Effector memory CD8-positive, alpha-beta T cell (primary cell): ENCODE data around the gene PIGC.
A peak's percentile ranks its signal among the peaks of the same experiment; 100 is the strongest.

ENCODE experiments used
- ATAC-seq: fragments of 150-1000 bp; cut with Tn5 transposase; replicated peaks from 2 replicates; pipeline ENCODE4 v1.10.0; 2021; ENCODE audit warnings: mild to moderate bottlenecking, moderate library complexity
- DNase-seq, 3 experiments: peaks; one replicate each; pipeline ENCODE4 v3.0.0; 2021
- H3K27ac Mint-ChIP-seq, 2 donors: one replicate each; pipeline ENCODE4 v1.8.0; 2022; ENCODE audit warnings: mild to moderate bottlenecking in 2 of 2, mixed read lengths in 2 of 2, moderate library complexity in 2 of 2
- H3K27me3 Mint-ChIP-seq, 2 donors: one replicate each; pipeline ENCODE4 v1.8.0; 2022; ENCODE audit warnings: mixed read lengths in 2 of 2
- H3K36me3 Mint-ChIP-seq: one replicate; pipeline ENCODE4 v1.8.0; 2022; ENCODE audit warnings: mild to moderate bottlenecking, moderate library complexity, mixed read lengths; ENCODE audit not compliant: insufficient read depth
- H3K4me1 Mint-ChIP-seq, 2 donors: one replicate each; pipeline ENCODE4 v1.8.0; 2022; ENCODE audit warnings: low read depth in 2 of 2, mixed read lengths in 2 of 2
- H3K4me3 Mint-ChIP-seq, 2 donors: one replicate each; pipeline ENCODE4 v1.8.0; 2022; ENCODE audit warnings: mild to moderate bottlenecking in 2 of 2, mixed read lengths in 2 of 2, moderate library complexity in 2 of 2
- H3K9me3 Mint-ChIP-seq, 2 donors: one replicate each; pipeline ENCODE4 v1.8.0; 2022; ENCODE audit warnings: mixed read lengths in 2 of 2

PIGC gene

GRCh38 chr1:172456344-172456769 lies 12.5 kb upstream of the PIGC start:
- DNase-seq (no peak), ATAC-seq (no peak)
- Mint-ChIP-seq H3K4me3 (no peak overlapping the region), H3K27ac (no peak overlapping the region), H3K4me1 (no peaks in the 10 kb centered on the region), H3K36me3 (no peaks in the 10 kb centered on the region), H3K9me3 (no peaks in the 10 kb centered on the region), H3K27me3 (peaks cover 0 to 23% of the 10 kb centered on the region in 2 donors)

- no peak overlapping the region for H3K27ac Mint-ChIP-seq
- no peaks in the 10 kb centered on the region for H3K4me1 Mint-ChIP-seq
- ATAC-seq: no peak
- no peak overlapping the region for H3K4me3 Mint-ChIP-seq
- H3K9me3 Mint-ChIP-seq: no peaks in the 10 kb centered on the region
- no peak for DNase-seq
- peaks cover 0 to 23% of the 10 kb centered on the region in 2 donors for H3K27me3 Mint-ChIP-seq
- H3K36me3 Mint-ChIP-seq: no peaks in the 10 kb centered on the region
Measured at GRCh38 chr1:172455451-172455850, 11.6 kb upstream of the PIGC start.

DNA sequence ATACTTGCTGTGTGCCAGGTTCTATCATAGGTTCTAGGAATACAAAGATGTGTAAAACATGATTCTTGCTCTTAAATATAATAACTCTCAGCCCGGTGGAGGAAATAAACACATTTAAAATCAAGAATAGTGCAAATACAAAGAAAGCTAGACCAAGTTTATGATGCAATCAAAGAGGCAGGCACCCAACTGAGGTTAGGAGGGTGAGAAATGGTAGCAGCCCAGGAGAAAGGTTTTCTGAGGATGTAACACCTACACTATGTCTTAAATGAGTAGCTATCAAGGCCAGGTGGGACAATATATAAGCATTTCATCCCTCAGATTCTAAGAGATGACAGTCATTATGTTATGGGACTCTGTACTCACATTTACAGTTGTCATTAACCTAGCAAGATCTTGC lies 9.7 kb upstream of the PIGC start:
- H3K4me1 Mint-ChIP-seq: peaks cover 2 to 3% of the 10 kb centered on the region in 2 donors
- DNase-seq (no peak), ATAC-seq (no peak)
- H3K36me3 Mint-ChIP-seq: peaks cover 3% of the 10 kb centered on the region
- no peak overlapping the region for H3K4me3 Mint-ChIP-seq
- H3K27me3 Mint-ChIP-seq: peaks cover 0 to 23% of the 10 kb centered on the region in 2 donors
- H3K27ac Mint-ChIP-seq: no peak overlapping the region
- H3K9me3 Mint-ChIP-seq: no peaks in the 10 kb centered on the region

- DNase-seq (no peak), ATAC-seq (no peak)
- Mint-ChIP-seq H3K27me3 (peaks cover 0 to 23% of the 10 kb centered on the region in 2 donors), H3K36me3 (peaks cover 3% of the 10 kb centered on the region), H3K4me3 (no peak overlapping the region), H3K9me3 (no peaks in the 10 kb centered on the region), H3K27ac (no peak overlapping the region), H3K4me1 (peaks cover 2 to 3% of the 10 kb centered on the region in 2 donors)
Measured at GRCh38 chr1:172453153-172453545, 9.3 kb upstream of the PIGC start.

DNA sequence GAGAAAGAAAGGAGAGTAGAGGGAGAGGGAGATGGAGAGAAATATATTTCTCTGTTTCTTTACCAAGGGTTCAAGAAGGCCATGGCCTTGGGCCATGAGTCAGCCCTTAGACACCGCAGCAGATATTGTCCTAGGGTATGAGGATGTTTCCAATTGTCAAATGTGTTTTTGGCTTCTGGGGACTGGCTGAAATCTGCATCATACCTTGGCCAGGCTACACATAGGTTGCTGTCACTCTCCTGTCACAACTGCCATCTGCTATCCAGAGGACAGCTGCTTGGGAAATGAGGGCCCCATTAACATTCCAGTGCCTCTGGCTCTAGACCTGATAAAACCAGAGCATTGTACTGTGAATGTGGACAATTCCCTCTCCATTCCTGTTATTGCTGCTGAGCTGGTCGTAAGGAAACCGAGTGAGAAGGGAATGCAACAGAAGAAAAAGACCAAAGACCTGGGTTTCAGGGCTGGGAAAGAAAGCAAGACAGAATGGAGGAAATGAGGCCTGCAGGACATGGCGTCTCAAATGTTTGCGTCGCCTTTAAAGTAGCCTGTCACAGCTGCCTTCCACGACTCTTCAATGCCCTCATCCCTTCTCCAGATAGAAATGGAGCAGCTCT lies 8.8 kb upstream of the PIGC start:
- DNase-seq (no peak), ATAC-seq (no peak)
- Mint-ChIP-seq H3K4me1 (peaks cover 2 to 3% of the 10 kb centered on the region in 2 donors), H3K9me3 (no peaks in the 10 kb centered on the region), H3K27ac (no peak overlapping the region), H3K27me3 (peaks cover 0 to 23% of the 10 kb centered on the region in 2 donors), H3K36me3 (peaks cover 3% of the 10 kb centered on the region), H3K4me3 (no peak overlapping the region)

DNA sequence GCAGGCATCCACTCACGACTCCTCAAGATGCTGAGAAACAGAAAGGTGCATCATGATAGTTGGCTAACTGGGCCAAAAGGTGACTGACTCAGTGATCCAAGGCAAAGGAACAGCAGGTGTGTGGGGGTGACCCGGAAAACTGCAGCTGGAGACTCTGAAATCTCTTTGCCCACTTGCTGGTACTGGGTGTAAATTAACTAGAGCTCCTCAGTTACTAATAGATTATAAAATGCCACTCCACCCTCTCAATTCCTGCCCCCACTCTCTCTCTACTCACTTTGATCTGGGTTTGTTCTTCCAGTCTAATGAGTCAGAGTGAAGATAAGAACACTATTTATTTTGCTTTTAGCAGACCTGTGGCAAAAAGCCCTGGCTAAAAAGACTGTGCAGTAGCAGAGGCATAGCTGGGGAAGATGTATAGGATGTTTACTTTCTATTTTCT lies 7.2 kb upstream of the PIGC start:
- H3K9me3 Mint-ChIP-seq: no peaks in the 10 kb centered on the region
- no peak overlapping the region for H3K27ac Mint-ChIP-seq
- H3K36me3 Mint-ChIP-seq: peaks cover 3% of the 10 kb centered on the region
- no peak overlapping the region for H3K4me3 Mint-ChIP-seq
- H3K4me1 Mint-ChIP-seq: peaks cover 2 to 3% of the 10 kb centered on the region in 2 donors
- peaks cover 0 to 15% of the 10 kb centered on the region in 2 donors for H3K27me3 Mint-ChIP-seq
- ATAC-seq (no peak), DNase-seq (no peak)

DNA sequence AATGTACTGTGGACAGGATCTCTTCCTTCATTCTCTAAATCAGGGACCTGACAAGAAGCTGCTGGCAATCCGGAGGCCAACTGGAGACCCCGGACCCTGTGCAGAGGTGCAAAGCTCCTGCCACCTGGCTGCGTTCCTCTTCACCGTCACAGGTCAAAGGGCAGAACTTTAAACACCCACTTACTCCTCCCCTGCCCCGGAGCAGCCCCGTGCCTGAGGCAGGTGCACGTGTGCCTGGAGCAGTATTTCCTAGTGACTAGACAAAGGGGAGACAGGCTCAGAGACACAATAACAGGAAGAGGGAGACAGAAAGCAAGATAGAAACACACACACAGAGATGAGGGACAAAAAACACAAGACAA lies 6.6 kb upstream of the PIGC start:
- peaks cover 0 to 12% of the 10 kb centered on the region in 2 donors for H3K27me3 Mint-ChIP-seq
- no peak for ATAC-seq
- no peaks in the 10 kb centered on the region for H3K9me3 Mint-ChIP-seq
- no peak overlapping the region for H3K27ac Mint-ChIP-seq
- peaks cover 3% of the 10 kb centered on the region for H3K36me3 Mint-ChIP-seq
- peaks cover 2 to 3% of the 10 kb centered on the region in 2 donors for H3K4me1 Mint-ChIP-seq
- H3K4me3 Mint-ChIP-seq: no peak overlapping the region
- no peak for DNase-seq

- H3K4me3 Mint-ChIP-seq: no peak overlapping the region
- H3K9me3 Mint-ChIP-seq: no peaks in the 10 kb centered on the region
- H3K27me3 Mint-ChIP-seq: peaks cover 0 to 5% of the 10 kb centered on the region in 2 donors
- peaks cover 2 to 3% of the 10 kb centered on the region in 2 donors for H3K4me1 Mint-ChIP-seq
- H3K36me3 Mint-ChIP-seq: peaks cover 3% of the 10 kb centered on the region
- no peak overlapping the region for H3K27ac Mint-ChIP-seq
- peak; percentile 93 for ATAC-seq
- peak; percentile 14 to 22 (median 14) for DNase-seq
Measured at GRCh38 chr1:172449585-172450523, 6.0 kb upstream of the PIGC start.

- Mint-ChIP-seq H3K27ac (no peak overlapping the region), H3K4me3 (no peak overlapping the region)
- ATAC-seq: no peak
Measured at GRCh38 chr1:172448995-172449584, 5.2 kb upstream of the PIGC start.

GRCh38 chr1:172447641-172448040 lies 3.8 kb upstream of the PIGC start:
- Mint-ChIP-seq H3K4me1 (peaks cover 11 to 17% of the 10 kb centered on the region in 2 donors), H3K27me3 (no peaks in the 10 kb centered on the region), H3K9me3 (no peaks in the 10 kb centered on the region), H3K27ac (no peak overlapping the region), H3K36me3 (peaks cover 10% of the 10 kb centered on the region), H3K4me3 (no peak overlapping the region)
- DNase-seq (no peak), ATAC-seq (no peak)

More at GRCh38 chr1:172448995-172449584, 5.2 kb upstream of the PIGC start:
- Mint-ChIP-seq H3K36me3 (peaks cover 5% of the 10 kb centered on the region), H3K9me3 (no peaks in the 10 kb centered on the region), H3K27me3 (no peaks in the 10 kb centered on the region), H3K4me1 (peaks cover 2 to 5% of the 10 kb centered on the region in 2 donors)
- DNase-seq: no peak

DNA sequence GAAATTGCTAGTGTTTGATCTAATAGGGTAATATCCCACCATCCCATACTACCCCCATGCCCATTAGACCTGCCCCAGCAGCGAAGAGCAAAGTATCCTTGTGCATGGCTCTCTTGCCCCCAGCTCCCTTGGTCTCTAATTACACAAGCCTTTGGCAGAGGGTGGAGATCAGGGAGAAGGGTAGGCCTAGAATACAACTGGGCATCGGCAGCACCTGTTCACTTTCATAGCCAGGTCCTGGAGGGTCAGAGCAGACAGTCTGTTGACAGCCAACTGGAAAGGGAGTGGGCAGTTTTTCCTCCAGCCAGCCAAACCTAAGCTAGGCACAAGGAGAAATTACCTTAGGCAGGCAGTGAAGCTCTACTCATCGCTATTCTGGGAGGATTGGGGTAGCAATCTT lies 2.7 kb upstream of the PIGC start:
- no peak for DNase-seq

GRCh38 chr1:172442843-172443565 lies 865 bp downstream of the PIGC start:
- peak overlapping the region; percentile 94 to 96 for H3K27ac Mint-ChIP-seq
- DNase-seq (no peak), ATAC-seq (peak; percentile 2)
- peak overlapping the region; percentile 93 to 94 for H3K4me3 Mint-ChIP-seq
- peaks cover 6% of the 10 kb centered on the region for H3K36me3 Mint-ChIP-seq
- H3K4me1 Mint-ChIP-seq: peaks cover 31 to 38% of the 10 kb centered on the region in 2 donors
- H3K9me3 Mint-ChIP-seq: no peaks in the 10 kb centered on the region
- no peaks in the 10 kb centered on the region for H3K27me3 Mint-ChIP-seq

More for the DNA sequence above, 2.7 kb upstream of the PIGC start:
- peaks cover 10% of the 10 kb centered on the region for H3K36me3 Mint-ChIP-seq
- H3K27ac Mint-ChIP-seq: no peak overlapping the region
- H3K27me3 Mint-ChIP-seq: no peaks in the 10 kb centered on the region
- ATAC-seq: no peak
- H3K9me3 Mint-ChIP-seq: no peaks in the 10 kb centered on the region
- no peak overlapping the region for H3K4me3 Mint-ChIP-seq
- peaks cover 22 to 28% of the 10 kb centered on the region in 2 donors for H3K4me1 Mint-ChIP-seq

GRCh38 chr1:172442404-172442803 lies 1.5 kb downstream of the PIGC start:
- Mint-ChIP-seq H3K27me3 (no peaks in the 10 kb centered on the region), H3K36me3 (peaks cover 6% of the 10 kb centered on the region), H3K4me3 (peak overlapping the region in 1 of 2 donors; percentile 94), H3K9me3 (no peaks in the 10 kb centered on the region), H3K4me1 (peaks cover 31 to 38% of the 10 kb centered on the region in 2 donors), H3K27ac (peak overlapping the region in 1 of 2 donors; percentile 53)
- DNase-seq (no peak), ATAC-seq (no peak)
